Left kidney (tissue), 2 donors: ENCODE measurements around the gene TRAFD1. TPM values are rescaled to one million over a fixed set of nuclear protein-coding genes. Genes with fewer than 3 reads are reported as not detected.

Experiments used
- DNase-seq: peaks from one replicate; pipeline ENCODE4 v3.0.0-alpha.2; 2013
- polyA plus RNA-seq: library from polyadenylated mRNA; unstranded; fragments of 120-200 nt; gene quantifications from one replicate; pipeline ENCODE4 v1.2.1, GENCODE V29; 2013; ENCODE audit not compliant: insufficient read length

Gene TRAFD1
- polyA plus RNA-seq, 1 donor, result 41.0 TPM

- DNase-seq, result peak; percentile 42
These were observed 72.9 kb downstream of the TRAFD1 start for GRCh38 chr12:112198120-112198733.

GRCh38 chr12:112199136-112199535 is 73.8 kb downstream of the TRAFD1 start:
- DNase-seq, result no peak

Other genes starting within 250 kb of the TRAFD1 start
- 35.7 TPM for gene TMEM116, start 112.4 kb upstream of the TRAFD1 start, polyA plus RNA-seq
- gene ERP29, start 112.1 kb upstream of the TRAFD1 start, polyA plus RNA-seq, result 151 TPM
- gene NAA25, start 16.8 kb upstream of the TRAFD1 start, polyA plus RNA-seq, result 32.0 TPM